ENCODE measurements around the gene MLXIP.

The MLXIP gene

GRCh38 chr12:122184517-122184916 lies 106.0 kb downstream of the MLXIP start:
- no peak for TF ChIP-seq CTCF (IDR thresholded peaks at IDR 0.05; ENCODE audit: low read depth, low read length, missing control alignments)
- in situ Hi-C loops (cut with HindIII; ENCODE audit: low pct_ligation_motif_present, low sequenced_read_pairs): no loop called here
- Histone ChIP-seq H3K4me3 (ENCODE audit: low read depth, low read length) (no peak overlapping the region), H3K36me3 (replicated peaks) (no peaks in the 10 kb centered on the region), H3K27ac (no peak overlapping the region), H3K27me3 (replicated peaks) (no peaks in the 10 kb centered on the region)
- no peak for DNase-seq

GRCh38 chr12:122185079-122185478 lies 106.5 kb downstream of the MLXIP start:
- Histone ChIP-seq H3K4me3 (ENCODE audit: low read depth, low read length) (no peak overlapping the region), H3K27ac (no peak overlapping the region), H3K36me3 (replicated peaks) (no peaks in the 10 kb centered on the region), H3K27me3 (replicated peaks) (no peaks in the 10 kb centered on the region)
- no peak for DNase-seq
- no peak for TF ChIP-seq CTCF (IDR thresholded peaks at IDR 0.05; ENCODE audit: low read depth, low read length, missing control alignments)
- in situ Hi-C loops (cut with HindIII; ENCODE audit: low pct_ligation_motif_present, low sequenced_read_pairs): no loop called here

- Histone ChIP-seq H3K4me3 (ENCODE audit: low read depth, low read length) (no peak overlapping the region), H3K27me3 (replicated peaks) (no peaks in the 10 kb centered on the region), H3K27ac (no peak overlapping the region), H3K36me3 (replicated peaks) (no peaks in the 10 kb centered on the region)
- in situ Hi-C loops (cut with HindIII; ENCODE audit: low pct_ligation_motif_present, low sequenced_read_pairs): no loop called here
- TF ChIP-seq CTCF (IDR thresholded peaks at IDR 0.05; ENCODE audit: low read depth, low read length, missing control alignments): no peak
- DNase-seq: no peak
These were observed 107.0 kb downstream of the MLXIP start for GRCh38 chr12:122185494-122186082.

GRCh38 chr12:122187466-122187865 lies 108.9 kb downstream of the MLXIP start:
- no peak for DNase-seq
- H3K27ac ChIP-seq: no peak overlapping the region
- H3K36me3 ChIP-seq (replicated peaks): no peaks in the 10 kb centered on the region
- in situ Hi-C loops (cut with HindIII; ENCODE audit: low pct_ligation_motif_present, low sequenced_read_pairs): no loop called here
- no peak overlapping the region for H3K4me3 ChIP-seq (ENCODE audit: low read depth, low read length)
- TF ChIP-seq CTCF (IDR thresholded peaks at IDR 0.05; ENCODE audit: low read depth, low read length, missing control alignments): no peak
- H3K27me3 ChIP-seq (replicated peaks): no peaks in the 10 kb centered on the region

GRCh38 chr12:122189626-122190475 lies 111.3 kb downstream of the MLXIP start:
- in situ Hi-C loops (cut with HindIII; ENCODE audit: low pct_ligation_motif_present, low sequenced_read_pairs): no loop called here
- DNase-seq: no peak
- no peaks in the 10 kb centered on the region for H3K36me3 ChIP-seq (replicated peaks)
- H3K27me3 ChIP-seq (replicated peaks): no peaks in the 10 kb centered on the region
- no peak overlapping the region for H3K4me3 ChIP-seq (ENCODE audit: low read depth, low read length)
- TF ChIP-seq CTCF (IDR thresholded peaks at IDR 0.05; ENCODE audit: low read depth, low read length, missing control alignments): no peak
- H3K27ac ChIP-seq: no peak overlapping the region

Data from brain microvascular endothelial cell (primary cell).